ENCODE results near the gene DBNL. TPM values are rescaled to one million over a fixed set of nuclear protein-coding genes. Genes with fewer than 3 reads are reported as not detected.
A peak's percentile ranks its signal among the peaks of the same experiment; 100 is the strongest.

DBNL gene
- total RNA-seq, 1 donor from 2014 or later, result 85.0 TPM

GRCh38 chr7:44073664-44074348, 29.3 kb downstream of the DBNL start:
- peaks cover 10% of the 10 kb centered on the region for H3K4me1 Mint-ChIP-seq (ENCODE audit: low read depth, unreplicated experiment)
- peaks cover 18% of the 10 kb centered on the region for H3K36me3 Mint-ChIP-seq (ENCODE audit: low read depth, unreplicated experiment)
- no peak overlapping the region for H3K27ac Mint-ChIP-seq (ENCODE audit: unreplicated experiment)
- Histone ChIP-seq H4K20me1 (ENCODE audit: insufficient read depth, low read length) (no peaks in the 10 kb centered on the region), H2AFZ (ENCODE audit: low read depth, low read length) (peak overlapping the region; percentile 31), H3K27ac (ENCODE audit: low read depth, low read length) (peak overlapping the region; percentile 59), H3K79me2 (ENCODE audit: insufficient read depth, low read length) (no peaks in the 10 kb centered on the region), H3K4me3 (ENCODE audit: insufficient read depth, low read depth, low read length) (peak overlapping the region; percentile 19), H3K4me2 (ENCODE audit: low read length) (peak overlapping the region; percentile 73), H3K4me1 (ENCODE audit: insufficient read depth, low read length) (peaks cover 26% of the 10 kb centered on the region), H3K27me3 (ENCODE audit: insufficient read depth, low read length) (no peaks in the 10 kb centered on the region), H3K36me3 (ENCODE audit: insufficient read depth, low read length) (peaks cover 13% of the 10 kb centered on the region), H3K9ac (ENCODE audit: low read length) (peak overlapping the region; percentile 41), H3K9me3 (ENCODE audit: insufficient read depth, low read depth, low read length) (no peaks in the 10 kb centered on the region)
- H3K9me3 Mint-ChIP-seq (ENCODE audit: unreplicated experiment), result no peaks in the 10 kb centered on the region
- H3K4me3 Mint-ChIP-seq (ENCODE audit: unreplicated experiment), result no peak overlapping the region
- TF ChIP-seq CTCF (IDR thresholded peaks at IDR 0.05; ENCODE audit: insufficient read depth, low read depth, low read length), result no peak
- no peak for TF ChIP-seq EZH2 (IDR thresholded peaks at IDR 0.05; ENCODE audit: insufficient read depth, low read length)
- H3K27me3 Mint-ChIP-seq (ENCODE audit: low read depth, unreplicated experiment), result no peaks in the 10 kb centered on the region
- no peak for FAIRE-seq
- peak; percentile 65 for DNase-seq (ENCODE audit: low read depth)

GRCh38 chr7:44074349-44074695, 29.8 kb downstream of the DBNL start:
- H3K27ac Mint-ChIP-seq (ENCODE audit: unreplicated experiment), result no peak overlapping the region
- no peak for DNase-seq (ENCODE audit: low read depth)
- FAIRE-seq, result no peak
- H3K4me3 Mint-ChIP-seq (ENCODE audit: unreplicated experiment), result no peak overlapping the region
- Histone ChIP-seq H4K20me1 (ENCODE audit: insufficient read depth, low read length) (no peaks in the 10 kb centered on the region), H3K9ac (ENCODE audit: low read length) (peak overlapping the region; percentile 36), H3K9me3 (ENCODE audit: insufficient read depth, low read depth, low read length) (no peaks in the 10 kb centered on the region), H3K79me2 (ENCODE audit: insufficient read depth, low read length) (no peaks in the 10 kb centered on the region), H3K4me2 (ENCODE audit: low read length) (peak overlapping the region; percentile 73), H3K4me1 (ENCODE audit: insufficient read depth, low read length) (peaks cover 26% of the 10 kb centered on the region), H3K36me3 (ENCODE audit: insufficient read depth, low read length) (peaks cover 17% of the 10 kb centered on the region), H3K27me3 (ENCODE audit: insufficient read depth, low read length) (no peaks in the 10 kb centered on the region), H3K4me3 (ENCODE audit: insufficient read depth, low read depth, low read length) (no peak overlapping the region), H3K27ac (ENCODE audit: low read depth, low read length) (peak overlapping the region; percentile 59), H2AFZ (ENCODE audit: low read depth, low read length) (no peak overlapping the region)
- peaks cover 10% of the 10 kb centered on the region for H3K4me1 Mint-ChIP-seq (ENCODE audit: low read depth, unreplicated experiment)
- peaks cover 18% of the 10 kb centered on the region for H3K36me3 Mint-ChIP-seq (ENCODE audit: low read depth, unreplicated experiment)
- no peaks in the 10 kb centered on the region for H3K27me3 Mint-ChIP-seq (ENCODE audit: low read depth, unreplicated experiment)
- H3K9me3 Mint-ChIP-seq (ENCODE audit: unreplicated experiment), result no peaks in the 10 kb centered on the region
- no peak for TF ChIP-seq EZH2 (IDR thresholded peaks at IDR 0.05; ENCODE audit: insufficient read depth, low read length)
- TF ChIP-seq CTCF (IDR thresholded peaks at IDR 0.05; ENCODE audit: insufficient read depth, low read depth, low read length), result no peak

Data from astrocyte (in vitro differentiated cells and primary cell).